ENCODE measurements around the gene STBD1. TPM values are rescaled to one million over a fixed set of nuclear protein-coding genes. Genes with fewer than 3 reads are reported as not detected.

The STBD1 gene
- total and polyA plus RNA-seq, 2 of the 4 experiments (the other 2 are of a cell fraction): 1.7 to 3.0 TPM

GRCh38 chr4:76342191-76342590 lies 35.7 kb downstream of the STBD1 start:
- no peak overlapping the region for H3K4me2 ChIP-seq (ENCODE audit: low read depth, low read length)
- no peak overlapping the region for H2AK5ac ChIP-seq (ENCODE audit: low read depth, low read length)
- ChIA-PET POLR2A (ENCODE audit: unreplicated experiment) (no interaction called here), CTCF (no interaction called here)
- BruUV-seq (replicated peaks): no TSS peak
- no CpG with 5 or more reads among the region's 1 CpG for WGBS, 2 experiments (ENCODE audit: extremely low coverage in 2 of 2, insufficient read length in 1 of 2)
- no peak overlapping the region for H3K23ac ChIP-seq (ENCODE audit: low read depth, low read length)
- H4K91ac ChIP-seq (ENCODE audit: insufficient read depth, low read depth, low read length): no peak overlapping the region
- H2BK20ac ChIP-seq (ENCODE audit: low read depth, low read length): no peak overlapping the region
- H3K9me1 ChIP-seq (ENCODE audit: insufficient read depth, low read length): no peaks in the 10 kb centered on the region
- dilution Hi-C loops (cut with HindIII; ENCODE audit: low sequenced_read_pairs, unreplicated experiment) (no loop called here), in situ Hi-C loops (cut with MboI; ENCODE audit: low sequenced_read_pairs) (no loop called here), intact Hi-C loops (cut with micrococcal nuclease) (no loop called here)
- H3K56ac ChIP-seq (ENCODE audit: extremely low read depth, insufficient read depth, low read length): no peak overlapping the region
- H2BK15ac ChIP-seq (ENCODE audit: low read depth, low read length): no peak overlapping the region
- H3K36me3 ChIP-seq (ENCODE audit: control insufficient read depth, insufficient read depth, low read length): no peaks in the 10 kb centered on the region
- no peak overlapping the region for H2BK5ac ChIP-seq (ENCODE audit: low read depth, low read length, poor library complexity, severe bottlenecking)
- TF ChIP-seq CTCF (conservative IDR thresholded peaks at IDR 0.05; ENCODE audit: low read depth, low read length) (no peak), FOS (IDR thresholded peaks at IDR 0.05; ENCODE audit: low read depth, low read length) (no peak), BHLHE40 (IDR thresholded peaks at IDR 0.05; ENCODE audit: low read depth, low read length) (no peak), ELK1 (IDR thresholded peaks at IDR 0.05; ENCODE audit: borderline replicate concordance, low read depth, low read length) (no peak), MAZ (IDR thresholded peaks at IDR 0.05; ENCODE audit: borderline replicate concordance, low read depth, low read length) (no peak), SMC3 (IDR thresholded peaks at IDR 0.05; ENCODE audit: low read depth, low read length) (no peak), CEBPB (IDR thresholded peaks at IDR 0.05; ENCODE audit: low read depth, low read length) (no peak)
- no peak overlapping the region for H3K14ac ChIP-seq (replicated peaks; ENCODE audit: low read depth, low read length)
- no peak overlapping the region for H3K27ac ChIP-seq (ENCODE audit: insufficient read depth, low read length)
- no peak overlapping the region for H3K18ac ChIP-seq (ENCODE audit: low read depth, low read length)
- no peak overlapping the region for H2AFZ ChIP-seq (replicated peaks; ENCODE audit: low read length, poor library complexity)
- ATAC-seq (ENCODE audit: low read depth) (no peak), DNase-seq (no peak)
- no peak overlapping the region for H3K9ac ChIP-seq (ENCODE audit: low read depth, low read length)
- no peak overlapping the region for H2AK9ac ChIP-seq (replicated peaks; ENCODE audit: low read depth, low read length, poor library complexity)
- H3K4ac ChIP-seq (ENCODE audit: low read depth, low read length): no peak overlapping the region
- no peak overlapping the region for H4K8ac ChIP-seq (ENCODE audit: low read depth in 2 of 2, low read length in 2 of 2)
- no peaks in the 10 kb centered on the region for H3K9me3 ChIP-seq (ENCODE audit: control insufficient read depth, insufficient read depth, low read length)
- no peaks in the 10 kb centered on the region for H4K20me1 ChIP-seq (ENCODE audit: insufficient read depth, low read length)
- H3K79me1 ChIP-seq (ENCODE audit: low read depth in 1 of 2, low read length in 2 of 2): no peaks in the 10 kb centered on the region
- no peak overlapping the region for H2BK120ac ChIP-seq (ENCODE audit: low read depth, low read length)
- H3K4me1 ChIP-seq (ENCODE audit: control insufficient read depth, insufficient read depth, low read length): no peaks in the 10 kb centered on the region
- H3K27me3 ChIP-seq (ENCODE audit: control insufficient read depth, insufficient read depth, low read length): peaks cover 9% of the 10 kb centered on the region
- H3K4me3 ChIP-seq (ENCODE audit: insufficient read depth, low read depth, low read length): no peak overlapping the region
- H4K5ac ChIP-seq (ENCODE audit: low read depth, low read length): no peak overlapping the region

Data from IMR-90 (cell line).